K562 (cell line): ENCODE measurements around the gene VEZF1. TPM values are rescaled to one million over a fixed set of nuclear protein-coding genes. Genes with fewer than 3 reads are reported as not detected.

ENCODE experiments used
- ATAC-seq: fragments of 200-7000 bp; cut with Tn5 transposase; 3 replicates; pipeline ENCODE4 v1.9.1; 2020; ENCODE audit warnings: moderate library complexity
- BruUV-seq: library from RNA; stranded (reverse); fragments of 400-500 nt; replicated peaks from 2 replicates; lab custom pipeline; 2021; lab: Mats Ljungman, UMichigan
- CTCF ChIA-PET: fragments of 300-600 bp; formaldehyde crosslinking; extraction: SDS; loops from one replicate; lab custom pipeline; 2021; ENCODE audit warnings: low intra/inter-chr PET ratio; lab: Yijun Ruan, JAX
- POLR2A ChIA-PET: fragments of 300-600, 350-650 bp; sonication (Branson Sonifier 250); formaldehyde crosslinking; extraction: SDS; loops from one replicate; lab custom pipeline; 2021; ENCODE audit warnings: antibody characterized with exemption, inconsistent platforms; lab: Yijun Ruan, JAX
- DNase-seq, 4 experiments: peaks; one replicate each; pipeline versions ENCODE4 v3.0.0 to v3.0.0-alpha.2; 2011 to 2018; ENCODE audit warnings: low spot score in 3 of 4, mixed read lengths in 3 of 4; ENCODE audit errors: extremely low read depth in 1 of 4
- FAIRE-seq: peaks from 2 replicates; lab custom pipeline; 2011; peaks lifted over from hg19 to GRCh38; lab: Jason Lieb, UNC
- H2AFZ ChIP-seq: 2 replicates; pipeline ENCODE4 v1.6.0; 2011; ENCODE audit warnings: low read depth, low read length, control low read depth, inconsistent platforms
- H3K27ac ChIP-seq: fragments of 200-600 bp; 3 replicates; pipeline ENCODE4 v1.8.0; 2011; ENCODE audit warnings: low read depth, mild to moderate bottlenecking, control low read depth, inconsistent platforms, low read length, moderate library complexity, mixed read lengths; ENCODE audit errors: extremely low read depth
- H3K27me3 ChIP-seq, 2 experiments: fragments of 300-600 bp in 1 of 2; 2 replicates in 1 of 2; 3 replicates in 1 of 2; pipeline versions ENCODE4 v1.6.0 to v1.8.0; 2011; ENCODE audit warnings: inconsistent platforms in 2 of 2, low read length in 2 of 2, mild to moderate bottlenecking in 1 of 2, mixed read lengths in 1 of 2, moderate library complexity in 1 of 2; ENCODE audit not compliant: control insufficient read depth in 2 of 2, insufficient read depth in 2 of 2
- H3K36me3 ChIP-seq: fragments of 300-600 bp; 3 replicates; pipeline ENCODE4 v1.8.0; 2011; ENCODE audit warnings: mild to moderate bottlenecking, low read length, inconsistent platforms; ENCODE audit not compliant: control insufficient read depth, insufficient read depth
- H3K4me1 ChIP-seq, 2 experiments: fragments of 200-600 bp in 1 of 2; replicated peaks in 1 of 2; 2 replicates in 1 of 2; 3 replicates in 1 of 2; pipeline versions ENCODE4 v1.5.1 to v1.8.0; 2011; ENCODE audit warnings: inconsistent platforms in 2 of 2, low read length in 2 of 2, mild to moderate bottlenecking in 1 of 2, mixed read lengths in 1 of 2, moderate library complexity in 1 of 2; ENCODE audit not compliant: control insufficient read depth in 2 of 2, insufficient read depth in 2 of 2
- H3K4me2 ChIP-seq: 2 replicates; pipeline ENCODE4 v1.6.1; 2011; ENCODE audit warnings: low read length, control low read depth, inconsistent platforms, mixed read lengths; ENCODE audit not compliant: insufficient read depth
- H3K4me3 ChIP-seq: fragments of 200-600 bp; sonication (generic), shearing (Covaris generic); 2 replicates; pipeline ENCODE4 v1.5.1; 2016; ENCODE audit warnings: control low read depth, inconsistent platforms
- H3K79me2 ChIP-seq: fragments of 200-600 bp; 3 replicates; pipeline ENCODE4 v1.8.0; 2011; ENCODE audit warnings: low read length, inconsistent platforms; ENCODE audit not compliant: control insufficient read depth, insufficient read depth
- H3K9ac ChIP-seq, 2 experiments: 2 replicates each; pipeline versions ENCODE4 v1.6.0 to v1.6.1; 2011; ENCODE audit warnings: low read depth in 2 of 2, low read length in 2 of 2, control low read depth in 1 of 2, inconsistent platforms in 1 of 2, mild to moderate bottlenecking in 1 of 2, mixed read lengths in 1 of 2; ENCODE audit not compliant: insufficient read depth in 1 of 2
- H3K9me1 ChIP-seq: one replicate; pipeline ENCODE4 v1.6.0; 2011; ENCODE audit warnings: inconsistent platforms, mild to moderate bottlenecking, low read length, moderate library complexity; ENCODE audit not compliant: control insufficient read depth, insufficient read depth
- H3K9me3 ChIP-seq: replicated peaks from 2 replicates; pipeline ENCODE4 v1.5.1; 2011; ENCODE audit warnings: low read depth, low read length, inconsistent platforms; ENCODE audit not compliant: control insufficient read depth, insufficient read depth
- H4K20me1 ChIP-seq: replicated peaks from 2 replicates; pipeline ENCODE4 v1.6.1; 2011; ENCODE audit warnings: low read length, inconsistent platforms, mixed read lengths; ENCODE audit not compliant: control insufficient read depth, insufficient read depth
- ARNT ChIP-seq, 2 experiments: fragments of 450-650 bp; IDR thresholded peaks; 2 replicates each; pipeline ENCODE4 v1.6.1; 2016; ENCODE audit warnings: mild to moderate bottlenecking in 1 of 2
- BCL6 ChIP-seq: fragments of 250-450 bp; sonication (Bioruptor Pico); IDR thresholded peaks from 2 replicates; pipeline ENCODE4 v1.4.0; 2020
- FOSL1 ChIP-seq: fragments of 200-800 bp; sonication (Bioruptor generic); conservative IDR thresholded peaks from 2 replicates; pipeline ENCODE4 v1.6.1; 2016; ENCODE audit warnings: missing genetic modification characterization, missing compliant biosample characterization
- GATAD2B ChIP-seq: fragments of 450-650 bp; IDR thresholded peaks from 2 replicates; pipeline ENCODE4 v1.6.1; 2017; ENCODE audit warnings: mild to moderate bottlenecking, borderline replicate concordance
- KHSRP ChIP-seq: fragments of 450-650 bp; IDR thresholded peaks from 2 replicates; pipeline ENCODE4 v1.6.1; 2017
- RFX7 ChIP-seq: fragments of 250-450 bp; sonication (Bioruptor Pico); IDR thresholded peaks from 2 replicates; pipeline ENCODE4 v1.5.1; 2021; ENCODE audit warnings: mild to moderate bottlenecking
- TBP ChIP-seq: optimal IDR thresholded peaks from 2 replicates; pipeline ENCODE3; 2011; ENCODE audit warnings: low read depth, low read length, improper control_type of control experiment
- ZFX ChIP-seq: sonication (generic); formaldehyde crosslinking; IDR thresholded peaks from 2 replicates; pipeline ENCODE4 v1.8.0; 2022; ENCODE audit warnings: mild to moderate bottlenecking, missing genetic modification reagents, moderate library complexity
- ZNF174 ChIP-seq: fragments of 250-450 bp; sonication (Bioruptor Pico); IDR thresholded peaks from 2 replicates; pipeline ENCODE4 v1.4.0; 2020; ENCODE audit warnings: mild to moderate bottlenecking
- ZNF24 ChIP-seq: fragments of 450-650 bp; IDR thresholded peaks from 2 replicates; pipeline ENCODE4 v1.6.1; 2016
- ZNF436 ChIP-seq: fragments of 250-450, 450-650 bp; sonication (Bioruptor Pico); formaldehyde crosslinking; IDR thresholded peaks from 2 replicates; pipeline ENCODE4 v1.7.0; 2020; ENCODE audit warnings: mild to moderate bottlenecking
- ZNF445 ChIP-seq: fragments of 250-450 bp; sonication (Bioruptor Pico); IDR thresholded peaks from 2 replicates; pipeline ENCODE4 v1.4.0; 2020; ENCODE audit warnings: low read depth, mild to moderate bottlenecking, moderate library complexity
- ZNF717 ChIP-seq: fragments of 250-450 bp; sonication (Bioruptor Pico); IDR thresholded peaks from 2 replicates; pipeline ENCODE4 v1.5.0; 2021
- WGBS: fragments of 100-300 bp; shearing (Covaris generic); methylation state at CpG from one replicate; pipeline ENCODE4 v1.1.6; 2016; ENCODE audit warnings: low coverage, mixed read lengths; ENCODE audit not compliant: insufficient coverage; ENCODE audit errors: missing lambda C conversion rate; 5-methylcytosine and 5-hydroxymethylcytosine counted together
- in situ Hi-C: fragments of 300-500 bp; cut with MboI; formaldehyde crosslinking; loops from 4 replicates; pipeline ENCODE4 v1.15.0; 2018; ENCODE audit warnings: inconsistent platforms, mixed read lengths
- intact Hi-C: fragments of 100-400 bp; cut with micrococcal nuclease; formaldehyde crosslinking; loops from 2 replicates; pipeline ENCODE4 v1.14.2; 2022
- polyA plus RNA-seq, 8 experiments: library from polyadenylated mRNA; depleted of rRNA in 4 of 8; stranded (reverse) in 5 of 8; unstranded in 3 of 8; fragments of >200 nt; fragmentation: Nextera tagmentation in 2 of 8; fragmentation: Illumina TruSeq in 1 of 8; extraction: Ambion mirVana in 2 of 8; extraction: Trizol in 1 of 8; gene quantifications; 2 replicates each; pipeline versions ENCODE4 v1.2.1 to v1.2.3, GENCODE V29; 2011 to 2014; ENCODE audit warnings: inconsistent platforms in 1 of 8, missing spikeins in 1 of 8
- total RNA-seq, 7 experiments: library from RNA; depleted of rRNA in 6 of 7; stranded (reverse); fragments of >200 nt in 6 of 7; fragmentation: Illumina TruSeq in 2 of 7; extraction: Trizol in 2 of 7; gene quantifications; 2 replicates each; pipeline versions ENCODE4 v1.2.1 to v1.2.3, GENCODE V29; 2011 to 2021; ENCODE audit warnings: low replicate concordance in 1 of 7
- TF ChIP-seq, protein P1 (sequence below): IDR thresholded peaks from 2 replicates; pipeline ENCODE4 v1.6.1; 2016; ENCODE audit warnings: missing genetic modification characterization, missing compliant biosample characterization

Gene VEZF1
- total and polyA plus RNA-seq, 9 of the 15 experiments (the other 6 are each of a cell fraction or from before 2014, with no cell fraction given): 9.5 to 33.4 (median 22.1) TPM

- Histone ChIP-seq H3K9me1 (no peaks in the 10 kb centered on the region), H3K4me1 (peaks cover 12 to 19% of the 10 kb centered on the region in 2 experiments; a peak in 3 of 5 replicates), H3K9ac (no peak overlapping the region), H3K4me3 (no peak overlapping the region), H2AFZ (no peak overlapping the region), H3K4me2 (no peak overlapping the region), H3K79me2 (peaks cover 59% of the 10 kb centered on the region), H3K9me3 (no peaks in the 10 kb centered on the region), H3K36me3 (peaks cover 57% of the 10 kb centered on the region), H3K27ac (no peak overlapping the region), H4K20me1 (peaks cover 5% of the 10 kb centered on the region; the same call in 1 of the 2 replicates), H3K27me3 (no peaks in the 10 kb centered on the region)
- no TSS peak for BruUV-seq
- ATAC-seq (no peak), DNase-seq (no peak), FAIRE-seq (no peak)
- in situ Hi-C loops: no loop called here
- TF ChIP-seq BCL6 (CRISPR knock-in tag) (no peak), ARNT (IDR thresholded peaks at IDR 0.05) (no peak), ZNF24 (no peak), ZNF717 (CRISPR knock-in tag) (no peak), GATAD2B (no peak), ZFX (no peak), RFX7 (no peak), ZNF436 (no peak), TBP (no peak), ZNF174 (CRISPR knock-in tag) (no peak), ZNF445 (CRISPR knock-in tag) (no peak), KHSRP (no peak), FOSL1 (tag) (no peak)
- TF ChIP-seq, protein P1, sequence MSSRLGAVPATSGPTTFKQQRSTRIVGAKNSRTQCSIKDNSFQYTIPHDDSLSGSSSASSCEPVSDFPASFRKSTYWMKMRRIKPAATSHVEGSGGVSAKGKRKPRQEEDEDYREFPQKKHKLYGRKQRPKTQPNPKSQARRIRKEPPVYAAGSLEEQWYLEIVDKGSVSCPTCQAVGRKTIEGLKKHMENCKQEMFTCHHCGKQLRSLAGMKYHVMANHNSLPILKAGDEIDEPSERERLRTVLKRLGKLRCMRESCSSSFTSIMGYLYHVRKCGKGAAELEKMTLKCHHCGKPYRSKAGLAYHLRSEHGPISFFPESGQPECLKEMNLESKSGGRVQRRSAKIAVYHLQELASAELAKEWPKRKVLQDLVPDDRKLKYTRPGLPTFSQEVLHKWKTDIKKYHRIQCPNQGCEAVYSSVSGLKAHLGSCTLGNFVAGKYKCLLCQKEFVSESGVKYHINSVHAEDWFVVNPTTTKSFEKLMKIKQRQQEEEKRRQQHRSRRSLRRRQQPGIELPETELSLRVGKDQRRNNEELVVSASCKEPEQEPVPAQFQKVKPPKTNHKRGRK: no peak
- POLR2A ChIA-PET: interaction anchor here (0.9 to 3.0 kb wide), 3 partner anchors 9 to 23 kb away, joined by 4 to 24 read pairs (median 11); partner anchors contain the start of gene SRSF1
- intact Hi-C loops: no loop called here
- 67% methylated on average over 4 of the region's 4 CpGs for WGBS
- CTCF ChIA-PET: no interaction called here
Observed at GRCh38 chr17:57984261-57984890, 3.7 kb downstream of the VEZF1 start.
